NT2/D1 (cell line): Measurements from ENCODE around the gene TEKT5.

Experiments
- DNase-seq: peaks from one replicate; pipeline ENCODE4 v3.0.0-alpha.2; 2011; ENCODE audit warnings: low read depth, low spot score
- H3K27me3 ChIP-seq: 2 replicates; pipeline ENCODE4 v1.6.0; 2011; ENCODE audit warnings: mild to moderate bottlenecking; ENCODE audit not compliant: insufficient read length, insufficient read depth
- H3K36me3 ChIP-seq: 2 replicates; pipeline ENCODE4 v1.6.1; 2011; ENCODE audit warnings: mild to moderate bottlenecking, low read length, mixed read lengths; ENCODE audit not compliant: insufficient read depth, insufficient read length
- H3K4me1 ChIP-seq: 2 replicates; pipeline ENCODE4 v1.5.1; 2011; ENCODE audit not compliant: insufficient read depth, insufficient read length
- H3K4me3 ChIP-seq: 2 replicates; pipeline ENCODE4 v1.5.1; 2011; ENCODE audit warnings: low read depth; ENCODE audit not compliant: insufficient read length
- H3K9ac ChIP-seq: 2 replicates; pipeline ENCODE4 v1.6.0; 2011; ENCODE audit warnings: low read depth; ENCODE audit not compliant: insufficient read length
- H3K9me3 ChIP-seq: 2 replicates; pipeline ENCODE4 v1.5.1; 2011; ENCODE audit warnings: mild to moderate bottlenecking, low read length; ENCODE audit not compliant: insufficient read depth
- SUZ12 ChIP-seq: IDR thresholded peaks from 2 replicates; pipeline ENCODE4 v1.6.1; 2011; ENCODE audit not compliant: insufficient read length, insufficient read depth; ENCODE audit errors: extremely low read depth
- YY1 ChIP-seq: IDR thresholded peaks from 2 replicates; pipeline ENCODE4 v1.6.1; 2011; ENCODE audit not compliant: insufficient read length, insufficient read depth
- ZNF274 ChIP-seq: IDR thresholded peaks from 2 replicates; pipeline ENCODE4 v1.6.1; 2011; ENCODE audit warnings: mild to moderate bottlenecking, low read depth, low read length

Gene TEKT5

DNA sequence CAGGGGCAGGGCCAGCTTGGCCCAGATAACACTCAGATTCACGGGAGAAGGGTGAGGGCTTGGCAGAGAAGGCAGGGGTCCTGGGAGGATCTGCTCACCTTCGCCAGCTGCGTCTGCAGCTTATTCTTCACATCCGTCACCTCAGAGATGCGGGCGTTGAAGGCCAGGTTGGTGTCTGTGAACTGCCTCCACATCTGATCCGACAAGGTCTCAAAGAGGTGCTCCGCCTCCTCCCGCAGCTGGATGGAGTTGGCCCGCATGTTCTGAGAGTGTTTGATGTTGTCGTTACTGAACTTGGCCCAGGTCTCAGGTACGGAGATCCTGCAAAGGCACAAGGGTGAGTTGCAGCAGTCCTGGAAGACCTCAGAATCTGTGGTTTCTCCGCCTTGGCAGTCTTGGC lies 18.9 kb downstream of the TEKT5 start:
- DNase-seq, result no peak
- no peak for TF ChIP-seq YY1

DNA sequence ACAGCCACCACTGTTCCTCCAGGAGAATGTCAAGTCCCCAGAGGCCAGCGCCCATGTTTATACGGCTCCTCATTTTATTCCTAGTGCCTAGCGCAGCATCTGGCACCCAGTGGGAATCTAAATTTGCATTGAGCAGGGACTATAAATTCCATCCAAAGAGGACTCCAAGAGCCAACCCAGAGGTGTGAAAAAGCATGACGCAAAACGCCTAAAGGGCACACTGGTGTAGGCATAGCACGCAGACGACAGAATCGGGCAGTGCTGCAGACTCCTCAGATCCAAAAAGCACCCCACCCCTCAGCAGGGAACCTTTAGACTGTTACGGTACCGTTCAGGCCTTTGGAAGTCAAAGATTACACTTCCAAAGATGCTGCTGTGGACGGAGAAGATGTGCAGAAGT lies 19.5 kb downstream of the TEKT5 start:
- Histone ChIP-seq H3K9ac (no peak overlapping the region), H3K27me3 (no peaks in the 10 kb centered on the region), H3K4me3 (no peak overlapping the region), H3K9me3 (no peaks in the 10 kb centered on the region), H3K4me1 (peaks cover 2% of the 10 kb centered on the region), H3K36me3 (no peaks in the 10 kb centered on the region)
- no peak for TF ChIP-seq YY1
- TF ChIP-seq ZNF274, result no peak
- TF ChIP-seq SUZ12, result no peak
- no peak for DNase-seq

More for the DNA sequence above, 18.9 kb downstream of the TEKT5 start:
- peaks cover 2% of the 10 kb centered on the region for H3K4me1 ChIP-seq
- H3K27me3 ChIP-seq, result no peaks in the 10 kb centered on the region
- no peak overlapping the region for H3K4me3 ChIP-seq
- H3K36me3 ChIP-seq, result no peaks in the 10 kb centered on the region
- H3K9me3 ChIP-seq, result no peaks in the 10 kb centered on the region
- no peak overlapping the region for H3K9ac ChIP-seq

DNA sequence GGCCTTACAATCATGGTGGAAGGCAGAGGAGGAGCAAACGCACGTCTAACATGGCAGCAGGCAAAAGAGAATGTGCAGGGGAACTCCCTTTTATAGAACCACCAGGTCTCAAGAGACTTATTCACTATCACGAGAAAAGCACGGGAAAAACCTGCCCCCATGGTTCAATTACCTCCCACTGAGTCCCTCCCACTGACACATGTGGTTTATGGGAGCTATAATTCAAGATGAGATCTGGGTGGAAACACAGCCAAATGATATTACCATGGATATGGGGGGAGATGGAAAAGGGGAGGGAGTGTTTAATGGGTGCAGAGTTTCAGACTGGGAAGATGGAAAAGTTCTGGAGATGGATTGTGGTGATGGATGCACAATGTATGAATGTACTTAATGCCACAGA lies 23.0 kb downstream of the TEKT5 start:
- no peak for DNase-seq
- no peaks in the 10 kb centered on the region for H3K27me3 ChIP-seq
- no peaks in the 10 kb centered on the region for H3K36me3 ChIP-seq
- H3K4me1 ChIP-seq, result no peaks in the 10 kb centered on the region
- H3K4me3 ChIP-seq, result no peak overlapping the region
- no peak overlapping the region for H3K9ac ChIP-seq
- H3K9me3 ChIP-seq, result no peaks in the 10 kb centered on the region
- no peak for TF ChIP-seq ZNF274
- no peak for TF ChIP-seq YY1
- TF ChIP-seq SUZ12, result no peak

DNA sequence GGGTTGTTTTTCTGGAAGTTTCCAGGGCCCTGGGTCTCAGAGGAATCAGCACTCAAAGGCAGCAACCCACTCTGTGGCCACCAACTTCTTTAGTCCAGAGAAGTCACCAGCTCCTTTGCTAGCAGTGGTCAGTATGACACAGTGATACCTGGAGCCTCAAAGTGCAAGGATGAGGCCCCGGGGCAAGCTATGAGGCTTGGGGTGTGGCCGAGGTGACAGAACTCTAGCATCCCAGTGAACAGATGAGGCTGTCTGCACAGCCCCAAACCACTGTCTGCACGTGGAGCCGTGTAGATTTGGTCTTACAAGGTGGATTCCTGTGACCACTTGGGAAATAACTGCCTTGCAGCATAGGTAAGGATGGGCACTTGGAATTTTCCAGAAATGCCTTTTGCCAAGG lies 24.9 kb downstream of the TEKT5 start:
- Histone ChIP-seq H3K9ac (no peak overlapping the region), H3K27me3 (no peaks in the 10 kb centered on the region), H3K4me1 (no peaks in the 10 kb centered on the region), H3K9me3 (no peaks in the 10 kb centered on the region), H3K36me3 (no peaks in the 10 kb centered on the region), H3K4me3 (no peak overlapping the region)
- no peak for DNase-seq
- TF ChIP-seq ZNF274 (no peak), SUZ12 (no peak), YY1 (no peak)

DNA sequence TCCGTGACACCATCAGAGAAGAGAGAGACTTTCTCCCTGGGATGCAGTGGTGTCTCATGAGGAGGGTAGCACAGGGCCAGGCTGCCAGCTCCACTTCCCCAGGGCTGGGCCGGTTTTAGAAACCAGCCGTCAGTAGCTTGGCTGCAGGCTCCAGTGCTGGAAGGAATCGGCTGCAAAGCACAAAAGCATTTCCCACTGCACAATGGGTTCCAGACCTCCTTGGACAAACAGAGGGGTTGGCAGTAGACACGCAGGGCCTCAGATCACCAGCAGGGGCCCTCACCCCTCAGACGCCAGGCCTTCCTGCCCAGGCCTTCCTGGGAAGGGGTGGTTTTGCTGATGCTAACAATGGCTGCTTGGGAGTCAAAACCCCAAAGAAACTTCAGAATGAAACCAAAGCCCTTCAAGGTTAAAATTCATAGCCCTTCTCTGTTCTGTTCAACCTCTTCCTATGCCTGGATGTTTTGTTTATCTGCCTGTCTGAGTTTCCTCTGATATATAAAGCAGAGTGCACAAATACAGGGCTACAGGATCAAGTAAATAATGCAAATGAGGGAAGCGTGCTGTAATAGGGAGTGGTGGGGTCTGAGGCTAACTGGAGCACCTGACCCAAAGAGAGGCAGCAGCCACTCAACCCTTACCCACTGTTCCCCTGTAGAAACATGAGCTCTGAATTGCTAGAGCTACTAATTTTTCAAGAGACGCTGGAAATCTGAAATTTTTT lies 26.2 kb downstream of the TEKT5 start:
- Histone ChIP-seq H3K9me3 (no peaks in the 10 kb centered on the region), H3K9ac (no peak overlapping the region), H3K4me3 (no peak overlapping the region), H3K36me3 (no peaks in the 10 kb centered on the region), H3K4me1 (no peaks in the 10 kb centered on the region), H3K27me3 (no peaks in the 10 kb centered on the region)
- no peak for DNase-seq
- no peak for TF ChIP-seq SUZ12
- no peak for TF ChIP-seq ZNF274
- TF ChIP-seq YY1, result no peak

DNA sequence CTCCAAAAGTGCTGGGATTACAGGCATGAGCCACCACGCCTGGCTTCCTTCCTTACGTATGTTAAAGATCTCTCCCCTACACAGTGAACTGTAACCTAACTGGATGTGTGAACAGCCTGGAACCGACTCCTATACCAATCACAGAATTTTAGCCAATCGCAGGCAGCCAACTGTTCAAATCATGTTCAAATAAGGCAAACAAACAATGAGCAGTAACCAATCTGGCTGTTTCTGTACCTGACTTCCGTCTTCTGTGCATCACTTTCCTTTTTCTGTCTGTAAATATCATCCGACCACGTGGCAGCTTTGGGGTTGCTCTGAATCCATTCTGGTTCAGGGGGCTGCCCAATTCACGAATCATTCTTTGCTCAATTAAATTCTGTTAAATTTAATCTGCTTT lies 27.5 kb downstream of the TEKT5 start:
- no peaks in the 10 kb centered on the region for H3K27me3 ChIP-seq
- no peak for DNase-seq
- no peaks in the 10 kb centered on the region for H3K36me3 ChIP-seq
- H3K4me1 ChIP-seq, result no peaks in the 10 kb centered on the region
- H3K9me3 ChIP-seq, result no peaks in the 10 kb centered on the region
- no peak overlapping the region for H3K4me3 ChIP-seq
- TF ChIP-seq ZNF274, result no peak
- TF ChIP-seq YY1, result no peak
- TF ChIP-seq SUZ12, result no peak
- no peak overlapping the region for H3K9ac ChIP-seq

DNA sequence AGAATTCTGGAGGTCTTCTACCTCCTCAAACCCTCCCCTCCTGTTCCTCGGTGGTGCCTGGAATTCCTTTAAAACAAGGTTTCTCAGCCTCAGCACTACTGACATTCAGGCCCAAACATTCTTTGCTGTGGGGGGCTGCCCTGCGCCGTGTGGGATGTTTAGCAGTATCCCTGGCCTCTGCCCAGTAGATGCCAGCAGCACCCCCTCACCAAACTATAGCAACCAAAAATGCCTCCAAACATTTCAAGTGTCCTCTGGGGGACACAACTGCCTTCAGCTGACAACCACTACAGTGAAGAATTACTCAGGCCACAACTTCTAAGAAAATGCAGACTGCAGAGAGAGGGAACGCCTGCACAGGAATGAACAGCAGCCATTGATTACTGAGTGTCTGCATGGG lies 28.4 kb downstream of the TEKT5 start:
- H3K9me3 ChIP-seq, result no peaks in the 10 kb centered on the region
- peaks cover 7% of the 10 kb centered on the region for H3K4me1 ChIP-seq
- no peak for DNase-seq
- no peak overlapping the region for H3K4me3 ChIP-seq
- TF ChIP-seq ZNF274 (no peak), SUZ12 (no peak), YY1 (no peak)
- no peaks in the 10 kb centered on the region for H3K27me3 ChIP-seq
- H3K36me3 ChIP-seq, result no peaks in the 10 kb centered on the region
- no peak overlapping the region for H3K9ac ChIP-seq
